Stimulated activated CD8-positive, alpha-beta memory T cell treated with anti-CD3 and anti-CD28 coated beads, Interleukin-15, amount 100 ng/mL, for 1 hour (primary cell): ENCODE measurements around the gene RPS15.
"Not testable (repeated sequence)": the region's sequence is repeated elsewhere in the genome, so short reads cannot be mapped to it uniquely, and the experiment has no call there.

Experiments
- DNase-seq: peaks from one replicate; pipeline ENCODE4 v3.0.0-alpha.2; 2020; ENCODE audit warnings: low read depth

Gene RPS15

DNA sequence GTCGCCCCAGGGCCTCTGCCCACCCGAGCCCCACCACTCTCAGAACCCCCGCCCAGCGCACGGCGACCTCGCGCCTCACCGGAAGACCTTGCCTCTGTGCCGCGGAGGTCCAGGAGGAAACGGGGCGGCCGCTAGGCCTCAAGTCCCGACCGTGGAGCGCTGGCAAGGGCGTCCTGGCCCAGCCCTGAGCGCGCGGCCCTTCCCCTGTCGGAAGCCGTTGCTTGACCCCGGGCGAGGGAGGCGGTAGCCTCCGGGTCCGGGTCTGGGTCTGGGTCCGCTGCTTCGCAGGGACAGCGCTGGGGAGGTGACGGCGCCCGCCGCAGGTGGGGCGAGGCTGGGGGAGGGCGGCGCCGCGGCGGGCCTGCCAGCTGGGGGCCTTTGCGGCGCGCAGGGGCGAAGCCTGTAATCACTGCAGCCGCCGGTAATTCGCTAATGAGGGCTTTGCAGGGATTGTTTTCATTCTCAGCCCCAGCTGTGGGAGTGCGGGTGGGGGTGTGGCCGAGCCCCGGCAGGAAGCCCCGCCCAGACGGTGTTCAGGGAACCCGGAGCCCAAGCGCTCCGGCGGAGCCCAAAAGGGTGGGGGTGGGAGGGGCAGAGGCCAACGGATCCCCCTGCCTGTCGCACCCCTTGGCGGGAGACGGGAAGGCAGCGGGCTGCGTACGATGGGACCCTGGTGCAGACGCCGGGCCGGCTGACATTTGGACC lies 32.3 kb downstream of the RPS15 start:
- DNase-seq = peak; percentile 47

DNA sequence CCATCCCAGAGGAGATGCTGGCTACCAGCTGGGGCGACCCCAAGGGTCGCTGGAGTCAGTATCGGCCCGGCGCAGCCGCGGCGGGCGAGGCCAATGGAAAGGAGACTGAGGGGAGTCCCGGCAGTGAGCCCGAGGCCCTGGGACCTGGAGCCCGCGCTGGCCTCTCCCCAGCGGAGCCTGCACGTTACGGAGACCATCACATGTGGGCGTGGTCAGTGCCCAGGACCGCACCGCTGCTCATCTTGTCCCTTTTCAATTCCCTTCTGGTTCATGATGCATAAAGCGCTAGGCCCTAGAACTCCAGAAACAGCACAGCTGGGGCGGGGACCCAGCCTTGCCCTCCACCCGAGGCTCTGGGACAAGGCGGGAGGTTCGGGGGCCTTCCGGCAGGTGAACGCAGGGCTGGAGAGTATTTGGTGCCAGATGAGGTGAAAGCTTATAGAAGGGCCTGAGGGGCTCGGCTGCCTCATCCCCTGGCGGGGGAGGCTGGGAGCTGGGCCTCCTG lies 32.9 kb downstream of the RPS15 start:
- no peak for DNase-seq

DNA sequence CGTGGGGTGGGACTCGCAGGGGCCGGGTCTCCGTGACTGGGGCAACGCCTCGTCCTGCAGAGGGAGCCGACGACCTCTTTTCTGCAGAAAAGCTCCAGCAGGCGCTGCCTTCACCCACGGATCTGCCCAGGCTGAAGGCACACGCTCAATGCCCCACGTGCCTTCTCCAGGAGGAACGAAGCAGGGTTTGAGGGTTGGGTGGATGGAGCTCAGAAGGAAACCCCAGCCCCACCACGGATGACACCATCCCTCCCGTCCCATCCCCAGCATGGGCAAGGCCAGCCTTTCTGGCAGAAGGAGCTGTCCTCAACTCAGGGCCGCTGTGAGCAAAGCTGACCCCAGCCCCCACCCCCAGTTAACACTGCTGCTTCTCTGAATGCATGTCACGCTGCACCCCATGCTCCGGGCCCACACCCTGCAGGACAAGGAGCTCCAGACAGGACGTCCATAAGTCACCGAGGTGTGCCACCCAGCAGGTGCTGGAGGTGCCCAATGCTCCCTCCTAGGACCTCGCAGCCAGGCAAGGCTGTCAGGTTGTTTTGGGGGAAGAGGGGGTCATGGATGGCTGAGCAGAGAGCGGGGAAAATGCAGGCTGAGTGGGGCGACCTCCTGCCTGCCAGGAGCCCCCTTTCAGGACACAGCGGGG lies 33.4 kb downstream of the RPS15 start:
- no peak for DNase-seq

DNA sequence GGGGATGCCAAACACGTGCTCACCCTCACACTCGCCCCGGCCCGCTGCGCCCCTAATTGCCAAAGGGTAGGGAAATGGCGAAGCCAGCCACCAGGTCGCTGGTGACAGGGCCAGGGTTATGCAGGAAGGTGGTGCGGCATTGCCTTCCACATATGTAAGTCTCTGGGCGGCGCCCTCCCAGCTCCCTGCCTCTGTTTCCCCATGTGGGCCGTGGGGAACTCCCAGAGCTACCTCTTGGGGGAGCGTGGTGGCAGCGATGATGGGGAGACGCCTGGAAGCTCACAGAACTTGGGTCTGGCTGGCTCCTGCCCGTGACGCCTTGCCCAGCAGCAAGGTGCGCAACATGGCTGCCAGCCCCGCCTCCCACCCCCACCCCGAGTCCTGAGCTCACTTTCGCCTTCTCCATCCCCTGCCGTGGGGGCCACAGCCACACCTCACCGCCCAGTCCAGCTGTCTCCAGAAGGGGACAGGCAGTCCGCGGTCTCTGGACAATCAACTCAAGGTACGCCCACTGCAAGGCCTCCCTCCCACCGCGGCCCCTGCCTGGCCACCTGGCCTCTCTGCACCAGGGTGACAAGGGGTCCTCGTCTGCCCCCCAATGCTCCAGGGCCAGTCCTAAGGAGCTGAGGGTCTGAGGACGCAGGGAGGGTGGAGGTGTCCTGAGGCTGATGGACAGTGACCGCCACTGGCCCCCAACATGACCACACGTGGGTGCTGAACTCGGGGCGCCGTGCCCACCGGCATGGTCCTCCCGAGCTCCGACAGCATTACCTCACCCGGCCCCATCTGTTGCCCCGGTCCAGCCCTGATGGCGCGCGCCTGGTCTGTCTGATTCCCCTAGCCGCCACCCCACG lies 34.3 kb downstream of the RPS15 start:
- no peak for DNase-seq

DNA sequence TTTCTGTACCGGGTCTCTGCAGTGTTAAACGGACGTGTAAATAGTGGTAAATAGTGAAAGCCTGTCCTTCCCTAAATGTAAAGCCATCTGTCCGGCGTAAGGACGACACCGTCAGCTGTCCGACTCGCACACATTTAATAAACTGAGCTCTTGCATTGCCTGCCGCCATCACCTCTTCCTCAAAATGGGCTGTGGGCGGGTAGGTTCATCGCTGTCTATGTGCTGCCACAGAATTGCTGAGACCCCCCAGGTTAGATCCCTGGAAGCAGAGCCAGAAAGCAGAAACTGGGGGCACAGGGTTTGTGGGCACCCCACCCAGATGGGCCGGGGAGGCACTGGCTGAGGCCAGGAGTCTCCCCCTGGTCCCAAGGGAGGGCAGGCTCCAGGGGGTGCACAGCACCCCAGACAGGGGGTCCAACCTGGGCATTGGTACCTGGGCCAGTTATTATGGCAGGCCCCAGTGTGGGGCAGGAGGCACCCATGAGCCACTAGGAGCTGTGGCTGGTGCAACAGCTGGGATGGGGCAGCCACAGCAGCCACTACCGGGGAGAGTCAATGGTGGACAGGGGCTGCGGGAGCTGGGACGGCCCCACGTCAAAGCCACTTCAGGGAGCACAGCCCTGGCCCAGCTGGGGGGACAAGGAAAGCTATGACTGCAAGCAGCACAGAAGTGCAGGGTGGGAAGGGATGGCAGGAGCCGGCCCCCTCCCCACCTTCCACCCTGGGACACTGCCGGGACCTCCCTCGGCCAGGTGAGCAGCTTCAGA lies 35.1 kb downstream of the RPS15 start:
- DNase-seq = no peak

DNA sequence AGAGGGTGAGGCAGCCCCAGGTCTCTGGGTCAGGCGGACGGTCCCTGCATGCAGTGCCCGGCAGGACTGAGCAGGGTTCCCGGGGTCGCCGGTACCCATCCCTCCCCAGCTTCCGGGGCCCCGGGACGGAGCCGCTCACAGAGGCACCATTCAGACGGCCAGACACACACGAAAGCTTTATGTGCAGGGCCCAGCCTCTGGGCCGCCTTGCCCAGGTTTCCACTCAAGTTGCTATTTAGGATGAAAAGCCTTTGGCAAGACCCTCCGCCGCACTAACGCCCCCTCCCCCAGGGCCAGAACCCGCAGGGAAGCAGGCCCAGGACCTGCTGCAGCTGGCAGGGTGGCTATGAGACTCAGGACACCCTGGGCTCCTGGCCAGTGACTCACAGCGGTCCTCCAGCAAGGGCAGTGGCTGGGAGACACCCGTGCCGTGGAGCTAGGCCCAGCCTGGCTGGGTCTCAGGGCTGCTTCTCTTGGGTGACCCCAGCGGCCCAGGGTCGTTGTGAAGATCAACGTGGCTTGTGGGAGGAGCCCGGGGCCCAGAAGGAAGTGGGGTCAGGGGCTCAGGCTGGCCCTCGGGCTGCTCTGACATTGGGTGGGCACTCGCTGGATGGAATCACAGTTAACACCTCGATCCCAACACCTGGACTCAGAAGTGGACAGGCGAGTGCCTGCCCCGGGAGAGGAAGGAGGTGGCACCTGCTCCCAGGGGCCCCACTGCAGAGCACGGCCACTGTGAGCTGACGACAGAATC lies 36.0 kb downstream of the RPS15 start:
- DNase-seq = no peak

- DNase-seq = no peak
Observed at GRCh38 chr19:1474765-1475351, 36.7 kb downstream of the RPS15 start.

- no peak for DNase-seq
Observed at GRCh38 chr19:1475751-1476437, 37.7 kb downstream of the RPS15 start.

DNA sequence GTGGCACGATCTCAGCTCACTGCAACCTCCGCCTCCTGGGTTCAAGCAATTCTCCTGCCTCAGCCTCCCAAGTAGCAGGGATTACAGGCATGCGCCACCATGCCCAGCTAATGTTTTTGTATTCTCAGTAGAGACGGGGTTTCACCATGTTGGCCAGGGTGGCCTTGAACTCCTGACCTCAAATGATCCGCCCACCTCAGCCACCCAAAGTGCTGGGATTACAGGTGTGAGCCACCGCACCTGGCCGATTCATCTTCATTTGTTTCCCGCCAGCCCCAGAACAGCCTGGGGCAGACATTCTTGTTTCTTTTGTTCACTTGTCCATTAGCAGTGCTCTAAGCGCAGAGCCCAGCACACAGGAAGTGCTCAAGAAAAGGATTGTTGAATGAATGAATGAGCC lies 38.9 kb downstream of the RPS15 start:
- DNase-seq = not testable (repeated sequence)

GRCh38 chr19:1478934-1479707 lies 40.9 kb downstream of the RPS15 start, which contains the start of gene C19orf25:
TSS of gene C19orf25 (minus strand) at chr19:1479215. CDS start at chr19:1478903, 312 bp downstream.
- peak; percentile 84 for DNase-seq

GRCh38 chr19:1481224-1481892 lies 43.2 kb downstream of the RPS15 start:
- DNase-seq = no peak

- no peak for DNase-seq
Observed at GRCh38 chr19:1481893-1482360, 43.7 kb downstream of the RPS15 start.

DNA sequence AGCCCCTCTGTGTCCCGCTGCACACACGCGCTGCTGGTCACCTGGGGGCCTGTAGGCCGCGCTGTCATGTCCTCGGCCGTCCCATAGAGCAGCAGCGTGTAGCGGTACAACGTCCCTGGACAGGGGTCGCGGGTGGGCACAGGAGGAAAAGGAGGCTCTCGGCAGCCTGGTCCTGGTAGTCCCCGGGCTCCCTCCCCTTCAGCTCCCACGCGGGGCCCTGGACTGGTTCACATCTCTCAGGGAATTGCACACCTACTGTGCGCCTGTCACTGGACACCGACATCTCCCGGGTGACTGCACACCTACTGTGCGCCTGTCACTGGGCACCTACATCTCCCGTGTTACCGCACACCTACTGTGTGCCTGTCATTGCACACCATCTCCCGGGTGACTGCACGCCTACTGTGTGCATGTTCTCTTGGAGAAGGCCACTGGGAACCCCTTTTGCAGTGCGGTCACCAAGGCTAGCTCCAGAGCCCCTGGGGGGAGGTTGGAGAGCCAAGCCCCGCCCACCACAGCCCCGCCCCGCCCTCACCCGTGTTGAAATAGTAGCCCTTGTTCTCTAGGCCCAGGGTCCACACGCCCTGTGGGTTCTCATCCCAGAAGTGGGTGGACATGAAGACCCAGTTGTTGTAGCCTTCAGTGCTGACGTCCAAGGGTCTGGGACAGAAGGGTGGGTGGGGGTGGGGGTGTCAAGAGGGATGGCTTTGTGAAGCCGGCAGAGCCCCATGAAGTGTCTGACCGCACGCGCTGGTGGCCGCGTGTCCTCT lies 44.4 kb downstream of the RPS15 start:
- no peak for DNase-seq

DNA sequence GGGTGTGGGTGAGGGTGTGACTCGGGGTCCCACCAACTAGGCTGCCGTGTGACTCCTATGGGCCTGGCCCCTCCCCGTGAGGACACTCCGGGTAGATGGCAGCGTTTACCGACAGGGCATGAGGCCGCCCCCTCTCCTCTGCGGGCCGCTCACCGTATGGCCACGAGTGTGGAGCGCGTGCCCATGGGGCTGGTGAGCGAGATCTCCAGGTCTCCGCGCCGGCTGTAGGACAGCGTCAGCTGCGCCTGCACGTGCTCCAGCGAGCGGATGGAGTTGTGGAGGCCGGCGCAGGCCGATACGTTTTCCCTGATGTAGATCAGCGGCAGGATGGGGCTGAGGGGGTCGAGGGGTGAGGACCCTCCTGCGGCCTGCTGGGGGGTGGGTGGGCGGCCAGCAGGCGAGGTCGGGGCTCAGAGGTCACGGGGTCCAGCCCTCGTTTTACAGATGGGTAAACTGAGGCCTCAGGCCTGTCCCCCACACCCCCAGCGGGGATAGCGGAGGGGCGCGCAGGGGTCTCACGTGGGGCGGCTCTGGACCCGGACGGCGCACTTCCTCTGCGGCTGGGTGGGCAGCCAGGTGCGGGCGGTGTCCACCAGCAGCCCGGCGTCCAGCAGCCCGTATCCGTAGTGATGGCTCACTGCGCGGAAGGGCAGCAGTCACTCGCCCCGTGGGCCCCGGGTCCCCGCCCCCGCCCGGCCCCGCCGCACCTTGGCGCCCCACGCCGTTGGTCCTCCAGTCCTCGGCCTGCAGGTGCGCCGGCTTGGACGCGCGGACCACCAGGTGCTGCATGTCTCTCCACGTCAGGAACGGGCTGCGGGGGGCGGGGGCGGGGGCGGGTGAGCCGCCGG lies 45.2 kb downstream of the RPS15 start:
- DNase-seq = no peak

GRCh38 chr19:1483979-1484428 lies 45.8 kb downstream of the RPS15 start:
- DNase-seq = no peak

- no peak for DNase-seq
Observed at GRCh38 chr19:1486720-1487575, 48.8 kb downstream of the RPS15 start.
